Central memory CD8-positive, alpha-beta T cell (primary cell): ENCODE results near the gene SNX1.
"Not testable (repeated sequence)": the region's sequence is repeated elsewhere in the genome, so short reads cannot be mapped to it uniquely, and the experiment has no call there.

Experiments used
- ATAC-seq: fragments of 150-1000 bp; cut with Tn5 transposase; replicated peaks from 2 replicates; pipeline ENCODE4 v1.10.0; 2022; ENCODE audit warnings: mild to moderate bottlenecking, moderate FRiP score, moderate number of reproducible peaks; ENCODE audit not compliant: poor library complexity, severe bottlenecking; ENCODE audit errors: extremely low read depth
- DNase-seq, 2 donors: peaks; one replicate each; pipeline ENCODE4 v3.0.0; 2021; ENCODE audit warnings: low spot score in 2 of 2
- H3K27ac Mint-ChIP-seq: one replicate; pipeline ENCODE4 v1.8.0; 2022; ENCODE audit warnings: low read depth, mild to moderate bottlenecking, moderate library complexity, mixed read lengths
- H3K27me3 Mint-ChIP-seq: one replicate; pipeline ENCODE4 v1.8.0; 2022; ENCODE audit warnings: mixed read lengths
- H3K36me3 Mint-ChIP-seq: one replicate; pipeline ENCODE4 v1.8.0; 2022; ENCODE audit warnings: mild to moderate bottlenecking, moderate library complexity, mixed read lengths; ENCODE audit not compliant: insufficient read depth
- H3K4me1 Mint-ChIP-seq: one replicate; pipeline ENCODE4 v1.8.0; 2022; ENCODE audit warnings: mixed read lengths
- H3K4me3 Mint-ChIP-seq: one replicate; pipeline ENCODE4 v1.8.0; 2022; ENCODE audit warnings: mild to moderate bottlenecking, moderate library complexity, mixed read lengths
- H3K9me3 Mint-ChIP-seq: one replicate; pipeline ENCODE4 v1.8.0; 2022; ENCODE audit warnings: mixed read lengths

The SNX1 gene

GRCh38 chr15:64111679-64112050 lies 15.9 kb downstream of the SNX1 start:
- no peak overlapping the region for H3K4me3 Mint-ChIP-seq
- no peaks in the 10 kb centered on the region for H3K9me3 Mint-ChIP-seq
- peaks cover 40% of the 10 kb centered on the region for H3K36me3 Mint-ChIP-seq
- H3K27ac Mint-ChIP-seq = no peak overlapping the region
- peaks cover 41% of the 10 kb centered on the region for H3K4me1 Mint-ChIP-seq
- H3K27me3 Mint-ChIP-seq = no peaks in the 10 kb centered on the region
- no peak for DNase-seq
- ATAC-seq = no peak

DNA sequence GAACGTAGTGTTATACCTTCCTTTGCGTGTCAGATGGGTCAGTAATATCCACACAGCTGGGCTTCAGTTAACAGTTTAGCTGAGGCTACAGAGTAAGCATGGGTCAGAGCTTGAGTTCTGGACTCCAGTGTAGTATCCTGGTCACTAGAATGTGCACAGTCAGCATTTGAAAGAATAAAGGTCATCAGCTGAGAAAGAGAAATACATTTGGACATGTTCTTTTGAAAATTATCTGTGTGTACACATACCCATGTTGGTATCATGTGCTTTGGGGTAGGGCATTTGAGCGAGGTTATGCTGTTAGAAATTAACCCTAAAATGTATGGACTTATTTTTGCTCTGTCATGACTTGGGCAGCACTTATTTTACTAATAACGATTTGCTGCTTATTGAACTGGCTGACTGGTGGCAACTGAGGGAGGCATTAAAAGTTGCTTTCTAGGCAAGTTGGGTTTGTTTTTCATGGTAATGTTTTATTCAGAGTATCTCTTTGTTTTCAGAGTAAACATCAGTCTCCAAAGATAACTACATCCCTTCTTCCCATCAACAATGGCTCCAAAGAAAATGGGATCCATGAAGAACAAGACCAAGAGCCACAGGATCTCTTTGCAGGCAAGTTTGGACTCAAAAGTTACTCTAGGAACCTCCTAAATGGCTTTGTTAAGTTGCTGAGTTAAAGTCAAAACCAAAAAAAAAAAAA lies 16.4 kb downstream of the SNX1 start:
- no peak for ATAC-seq
- H3K27me3 Mint-ChIP-seq = no peaks in the 10 kb centered on the region
- DNase-seq = no peak
- no peak overlapping the region for H3K4me3 Mint-ChIP-seq
- no peaks in the 10 kb centered on the region for H3K9me3 Mint-ChIP-seq
- peaks cover 46% of the 10 kb centered on the region for H3K36me3 Mint-ChIP-seq
- H3K27ac Mint-ChIP-seq = no peak overlapping the region
- peaks cover 35% of the 10 kb centered on the region for H3K4me1 Mint-ChIP-seq

- peaks cover 51% of the 10 kb centered on the region for H3K36me3 Mint-ChIP-seq
- ATAC-seq (no peak), DNase-seq (no peak)
- no peaks in the 10 kb centered on the region for H3K27me3 Mint-ChIP-seq
- no peak overlapping the region for H3K4me3 Mint-ChIP-seq
- H3K4me1 Mint-ChIP-seq = peaks cover 35% of the 10 kb centered on the region
- H3K27ac Mint-ChIP-seq = no peak overlapping the region
- no peaks in the 10 kb centered on the region for H3K9me3 Mint-ChIP-seq
These were observed 17.1 kb downstream of the SNX1 start for GRCh38 chr15:64112904-64113303.

- Mint-ChIP-seq H3K36me3 (peaks cover 76% of the 10 kb centered on the region), H3K27me3 (no peaks in the 10 kb centered on the region), H3K4me3 (no peak overlapping the region), H3K27ac (no peak overlapping the region), H3K4me1 (peaks cover 7% of the 10 kb centered on the region), H3K9me3 (no peaks in the 10 kb centered on the region)
- ATAC-seq (no peak), DNase-seq (no peak)
These were observed 22.1 kb downstream of the SNX1 start for GRCh38 chr15:64117759-64118487.

DNA sequence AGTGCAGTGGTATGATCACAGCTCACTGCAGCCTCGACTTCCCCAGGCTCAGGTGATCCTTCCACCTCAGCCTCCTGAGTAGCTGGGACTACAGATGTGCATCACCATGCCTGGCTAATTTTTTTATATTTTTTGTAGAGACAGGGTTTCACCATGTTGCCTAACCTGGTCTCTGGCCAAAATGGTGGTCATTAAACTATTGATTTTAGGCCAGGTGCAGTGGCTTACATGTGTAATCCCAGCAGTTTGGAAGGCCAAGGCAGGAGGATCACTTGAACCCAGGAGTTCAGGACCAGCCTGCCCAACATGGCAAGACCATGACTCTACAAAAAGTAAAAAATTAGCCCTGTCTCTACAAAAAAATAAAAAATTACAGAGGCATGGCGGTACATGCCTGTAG lies 24.5 kb downstream of the SNX1 start:
- ATAC-seq, H3K4me3 Mint-ChIP-seq, H3K9me3 Mint-ChIP-seq, H3K27ac Mint-ChIP-seq, DNase-seq, H3K27me3 Mint-ChIP-seq, H3K4me1 Mint-ChIP-seq: not testable (repeated sequence)
- peaks cover 68% of the 10 kb centered on the region for H3K36me3 Mint-ChIP-seq

DNA sequence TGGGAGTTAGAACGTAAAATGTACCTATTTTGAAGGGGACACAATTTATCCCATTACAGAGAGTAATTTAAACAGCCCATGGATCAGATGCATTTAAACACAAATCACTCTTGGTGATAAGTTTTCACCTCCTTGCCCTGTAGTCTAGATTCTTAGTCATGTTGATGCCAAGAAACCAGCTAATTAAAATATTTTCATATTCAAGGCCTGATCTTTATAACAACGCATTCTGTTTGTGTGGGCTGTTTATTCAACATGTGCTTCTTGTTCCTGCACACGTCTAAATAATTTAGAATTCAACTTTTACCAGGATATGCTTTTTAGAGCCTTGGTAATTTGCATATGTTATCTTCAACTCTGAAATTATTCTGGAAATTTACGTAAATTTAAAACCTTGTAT lies 25.8 kb downstream of the SNX1 start:
- Mint-ChIP-seq H3K4me1 (no peaks in the 10 kb centered on the region), H3K9me3 (no peaks in the 10 kb centered on the region), H3K27ac (no peak overlapping the region), H3K27me3 (no peaks in the 10 kb centered on the region), H3K4me3 (no peak overlapping the region), H3K36me3 (peaks cover 70% of the 10 kb centered on the region)
- no peak for ATAC-seq
- no peak for DNase-seq

DNA sequence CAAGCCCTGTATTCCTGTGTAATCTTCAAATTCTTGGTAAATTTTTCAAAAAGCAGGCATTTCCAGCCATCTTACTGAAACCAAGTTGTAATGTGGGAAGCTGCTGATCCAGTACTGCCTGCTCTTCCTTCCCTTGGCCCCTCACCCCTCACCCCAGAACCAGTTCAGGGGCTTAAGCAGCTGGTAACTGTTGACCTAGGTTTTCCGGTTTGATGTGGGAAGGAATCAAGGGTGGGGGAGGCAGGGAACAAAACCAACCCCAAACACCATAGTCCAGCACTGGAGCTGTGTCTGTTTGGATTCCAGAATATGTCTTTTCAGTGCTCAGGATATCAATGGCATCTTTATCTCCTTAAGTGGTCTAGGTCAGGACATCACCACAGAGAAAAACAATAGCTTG lies 26.7 kb downstream of the SNX1 start:
- Mint-ChIP-seq H3K4me3 (no peak overlapping the region), H3K36me3 (peaks cover 70% of the 10 kb centered on the region), H3K27ac (no peak overlapping the region), H3K9me3 (no peaks in the 10 kb centered on the region), H3K4me1 (no peaks in the 10 kb centered on the region), H3K27me3 (no peaks in the 10 kb centered on the region)
- ATAC-seq (no peak), DNase-seq (no peak)

- H3K36me3 Mint-ChIP-seq = peaks cover 72% of the 10 kb centered on the region
- no peak for DNase-seq
- H3K27me3 Mint-ChIP-seq = no peaks in the 10 kb centered on the region
These were observed 27.2 kb downstream of the SNX1 start for GRCh38 chr15:64122936-64123351.

DNA sequence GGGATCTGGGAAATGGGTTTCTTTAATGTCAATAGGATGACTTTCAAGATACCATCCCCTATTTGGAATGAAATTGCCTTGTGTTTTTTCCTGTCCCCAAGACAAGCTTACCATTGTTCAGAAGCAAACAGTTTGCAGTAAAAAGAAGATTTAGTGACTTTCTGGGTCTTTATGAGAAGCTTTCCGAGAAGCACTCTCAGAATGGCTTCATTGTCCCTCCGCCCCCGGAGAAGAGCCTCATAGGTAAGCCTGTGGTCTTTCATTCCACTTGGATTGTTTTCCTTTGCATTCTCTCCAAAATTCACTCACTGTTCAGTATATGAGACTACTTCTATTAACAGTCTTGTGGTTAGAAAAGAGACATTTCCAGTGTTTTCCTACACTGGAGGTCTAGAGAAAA lies 30.2 kb downstream of the SNX1 start:
- H3K27ac Mint-ChIP-seq = no peak overlapping the region
- H3K4me1 Mint-ChIP-seq = no peaks in the 10 kb centered on the region
- no peaks in the 10 kb centered on the region for H3K27me3 Mint-ChIP-seq
- DNase-seq (no peak), ATAC-seq (no peak)
- H3K4me3 Mint-ChIP-seq = no peak overlapping the region
- H3K36me3 Mint-ChIP-seq = peaks cover 76% of the 10 kb centered on the region
- no peaks in the 10 kb centered on the region for H3K9me3 Mint-ChIP-seq

More at GRCh38 chr15:64122936-64123351, 27.2 kb downstream of the SNX1 start:
- H3K9me3 Mint-ChIP-seq = no peaks in the 10 kb centered on the region
- no peaks in the 10 kb centered on the region for H3K4me1 Mint-ChIP-seq
- no peak overlapping the region for H3K27ac Mint-ChIP-seq
- no peak for ATAC-seq
- H3K4me3 Mint-ChIP-seq = no peak overlapping the region

- Mint-ChIP-seq H3K36me3 (peaks cover 82% of the 10 kb centered on the region), H3K4me1 (no peaks in the 10 kb centered on the region), H3K4me3 (no peak overlapping the region), H3K27me3 (no peaks in the 10 kb centered on the region), H3K9me3 (no peaks in the 10 kb centered on the region), H3K27ac (peak overlapping the region; percentile 16)
- no peak for DNase-seq
- ATAC-seq = no peak
These were observed 31.9 kb downstream of the SNX1 start for GRCh38 chr15:64127521-64128270.

DNA sequence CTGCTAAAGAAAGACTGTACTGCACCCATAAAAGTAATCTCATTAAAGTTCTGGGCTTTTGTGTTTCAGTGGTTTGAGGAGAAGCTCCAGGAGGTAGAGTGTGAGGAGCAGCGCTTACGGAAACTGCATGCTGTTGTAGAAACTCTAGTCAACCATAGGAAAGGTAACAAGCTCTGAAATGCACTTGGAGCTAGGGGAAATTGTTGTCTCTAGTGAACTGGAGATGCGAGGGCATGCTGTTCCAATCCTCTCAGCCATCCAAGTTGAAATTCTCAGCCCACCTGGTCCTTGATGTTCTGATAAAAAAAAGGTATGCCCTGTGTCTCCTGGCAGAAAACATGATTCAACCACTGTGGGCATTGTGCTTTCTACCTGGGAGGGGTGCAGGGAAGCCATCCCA lies 34.4 kb downstream of the SNX1 start:
- no peak for ATAC-seq
- H3K9me3 Mint-ChIP-seq = no peaks in the 10 kb centered on the region
- no peak overlapping the region for H3K27ac Mint-ChIP-seq
- peaks cover 82% of the 10 kb centered on the region for H3K36me3 Mint-ChIP-seq
- DNase-seq = no peak
- no peaks in the 10 kb centered on the region for H3K27me3 Mint-ChIP-seq
- H3K4me1 Mint-ChIP-seq = no peaks in the 10 kb centered on the region
- H3K4me3 Mint-ChIP-seq = no peak overlapping the region

DNA sequence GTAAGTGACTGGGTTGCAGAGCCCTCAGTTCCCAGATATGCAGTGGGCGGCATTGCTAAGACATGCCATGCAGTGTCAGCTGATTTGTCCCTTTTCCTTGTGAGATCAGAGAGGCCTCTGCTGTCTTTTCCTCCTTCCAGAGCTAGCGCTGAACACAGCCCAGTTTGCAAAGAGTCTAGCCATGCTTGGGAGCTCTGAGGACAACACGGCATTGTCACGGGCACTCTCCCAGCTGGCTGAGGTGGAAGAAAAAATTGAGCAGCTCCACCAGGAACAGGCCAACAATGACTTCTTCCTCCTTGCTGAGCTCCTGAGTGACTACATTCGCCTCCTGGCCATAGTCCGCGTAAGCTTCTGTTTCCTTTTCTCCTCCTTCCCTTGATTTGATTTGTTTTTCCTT lies 35.8 kb downstream of the SNX1 start:
- Mint-ChIP-seq H3K4me3 (no peak overlapping the region), H3K27me3 (no peaks in the 10 kb centered on the region), H3K36me3 (peaks cover 84% of the 10 kb centered on the region), H3K4me1 (no peaks in the 10 kb centered on the region), H3K9me3 (no peaks in the 10 kb centered on the region), H3K27ac (no peak overlapping the region)
- DNase-seq (no peak), ATAC-seq (no peak)

DNA sequence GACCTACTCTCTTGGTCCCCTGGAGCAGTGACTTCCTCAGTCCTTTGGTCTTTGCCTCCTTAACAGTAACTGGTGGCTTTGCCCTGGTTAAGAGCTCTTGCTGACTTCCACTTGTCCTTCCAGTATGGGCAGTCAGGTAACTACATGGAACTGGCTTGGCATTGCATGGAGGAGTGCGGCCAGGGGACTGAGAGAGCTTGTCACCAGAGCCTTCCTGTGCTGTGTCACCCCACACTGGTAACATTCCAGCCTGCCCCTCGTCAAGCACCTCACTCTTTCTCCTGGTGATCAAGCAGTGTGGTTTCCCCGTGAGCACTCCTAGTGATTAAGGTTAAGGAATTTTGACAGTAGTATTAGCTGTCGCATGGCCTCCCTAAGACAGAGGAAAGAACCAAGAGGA lies 36.4 kb downstream of the SNX1 start:
- Mint-ChIP-seq H3K27ac (no peak overlapping the region), H3K4me1 (no peaks in the 10 kb centered on the region), H3K4me3 (no peak overlapping the region), H3K9me3 (no peaks in the 10 kb centered on the region), H3K27me3 (no peaks in the 10 kb centered on the region), H3K36me3 (peaks cover 83% of the 10 kb centered on the region)
- DNase-seq = no peak
- no peak for ATAC-seq
